Sigmoid colon (tissue), 3 donors: ENCODE measurements around the gene HPCAL1.

Source experiments
- POLR2A ChIP-seq, 2 donors: fragments of 450-650 bp; IDR thresholded peaks; one replicate each; pipeline ENCODE4 v1.6.1; 2016; ENCODE audit warnings: antibody characterized with exemption in 2 of 2, mild to moderate bottlenecking in 2 of 2, moderate library complexity in 2 of 2
- TF ChIP-seq, protein P1 (sequence below), 4 experiments: fragments of 450-650 bp in 3 of 4; fragments of 200-600 bp in 1 of 4; IDR thresholded peaks; one replicate each; pipeline ENCODE4 v1.5.1; 2016 to 2019; ENCODE audit warnings: antibody characterized with exemption in 4 of 4, mild to moderate bottlenecking in 3 of 4, moderate library complexity in 2 of 4

GRCh38 chr2:10301941-10302478, 694 bp upstream of the HPCAL1 start:
- no peak for TF ChIP-seq POLR2A (IDR thresholded peaks at IDR 0.05)
- TF ChIP-seq, protein P1, sequence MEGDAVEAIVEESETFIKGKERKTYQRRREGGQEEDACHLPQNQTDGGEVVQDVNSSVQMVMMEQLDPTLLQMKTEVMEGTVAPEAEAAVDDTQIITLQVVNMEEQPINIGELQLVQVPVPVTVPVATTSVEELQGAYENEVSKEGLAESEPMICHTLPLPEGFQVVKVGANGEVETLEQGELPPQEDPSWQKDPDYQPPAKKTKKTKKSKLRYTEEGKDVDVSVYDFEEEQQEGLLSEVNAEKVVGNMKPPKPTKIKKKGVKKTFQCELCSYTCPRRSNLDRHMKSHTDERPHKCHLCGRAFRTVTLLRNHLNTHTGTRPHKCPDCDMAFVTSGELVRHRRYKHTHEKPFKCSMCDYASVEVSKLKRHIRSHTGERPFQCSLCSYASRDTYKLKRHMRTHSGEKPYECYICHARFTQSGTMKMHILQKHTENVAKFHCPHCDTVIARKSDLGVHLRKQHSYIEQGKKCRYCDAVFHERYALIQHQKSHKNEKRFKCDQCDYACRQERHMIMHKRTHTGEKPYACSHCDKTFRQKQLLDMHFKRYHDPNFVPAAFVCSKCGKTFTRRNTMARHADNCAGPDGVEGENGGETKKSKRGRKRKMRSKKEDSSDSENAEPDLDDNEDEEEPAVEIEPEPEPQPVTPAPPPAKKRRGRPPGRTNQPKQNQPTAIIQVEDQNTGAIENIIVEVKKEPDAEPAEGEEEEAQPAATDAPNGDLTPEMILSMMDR (IDR thresholded peaks at IDR 0.05) = no peak
